GM12878 (cell line): ENCODE measurements around the gene PPP1R14B. TPM values are rescaled to one million over a fixed set of nuclear protein-coding genes. Genes with fewer than 3 reads are reported as not detected.

Experiments
- CBX3 ChIP-seq: fragments of 200-600 bp; sonication (generic); IDR thresholded peaks from 2 replicates; pipeline ENCODE4 v1.6.1; 2016; ENCODE audit warnings: low read depth, borderline replicate concordance
- ETV6 ChIP-seq, 2 experiments: fragments of 450-650 bp in 1 of 2; IDR thresholded peaks in 1 of 2; conservative IDR thresholded peaks in 1 of 2; 2 replicates each; pipeline ENCODE4 v1.6.1; 2014; ENCODE audit warnings: antibody characterized with exemption in 1 of 2, borderline replicate concordance in 1 of 2, low read depth in 1 of 2, mild to moderate bottlenecking in 1 of 2, moderate library complexity in 1 of 2
- EZH2 ChIP-seq: IDR thresholded peaks from 2 replicates; pipeline ENCODE4 v1.6.1; 2012; ENCODE audit warnings: low read depth, mild to moderate bottlenecking, control low read depth, inconsistent platforms, low read length, borderline replicate concordance; ENCODE audit not compliant: control insufficient read depth
- FOXM1 ChIP-seq: IDR thresholded peaks from 2 replicates; pipeline ENCODE4 v1.6.1; 2012; ENCODE audit warnings: low read depth, mild to moderate bottlenecking, inconsistent platforms, low read length, moderate library complexity
- HCFC1 ChIP-seq: fragments of 150-350 bp; IDR thresholded peaks from 2 replicates; pipeline ENCODE4 v1.6.1; 2014; ENCODE audit warnings: low read length
- IRF5 ChIP-seq: fragments of 450-650 bp; IDR thresholded peaks from 2 replicates; pipeline ENCODE4 v1.6.1; 2017; ENCODE audit warnings: borderline replicate concordance
- MAX ChIP-seq: IDR thresholded peaks from 2 replicates; pipeline ENCODE4 v1.6.1; 2012; ENCODE audit warnings: low read depth, low read length, improper control_type of control experiment
- MLLT1 ChIP-seq: fragments of 450-650 bp; IDR thresholded peaks from 2 replicates; pipeline ENCODE4 v1.6.1; 2016; ENCODE audit warnings: mild to moderate bottlenecking
- NFYB ChIP-seq: IDR thresholded peaks from 2 replicates; pipeline ENCODE4 v1.6.1; 2011; ENCODE audit warnings: low read depth, mild to moderate bottlenecking, low read length, improper control_type of control experiment, moderate library complexity; ENCODE audit not compliant: insufficient read depth
- PAX8 ChIP-seq: fragments of 450-650 bp; IDR thresholded peaks from 2 replicates; pipeline ENCODE4 v1.6.1; 2017; ENCODE audit warnings: mild to moderate bottlenecking, moderate library complexity
- RAD21 ChIP-seq: IDR thresholded peaks from 2 replicates; pipeline ENCODE4 v1.6.1; 2011; ENCODE audit warnings: mild to moderate bottlenecking, low read depth, low read length, moderate library complexity; ENCODE audit not compliant: insufficient read depth
- RUNX3 ChIP-seq: IDR thresholded peaks from 2 replicates; pipeline ENCODE4 v1.6.1; 2012; ENCODE audit warnings: low read length, inconsistent platforms
- SIN3A ChIP-seq: IDR thresholded peaks from 2 replicates; pipeline ENCODE4 v1.6.1; 2012; ENCODE audit warnings: low read depth, low read length, improper control_type of control experiment
- SMAD5 ChIP-seq: IDR thresholded peaks from 2 replicates; pipeline ENCODE4 v1.6.1; 2016; ENCODE audit warnings: antibody characterized with exemption, low read depth
- SREBF1 ChIP-seq: IDR thresholded peaks from 2 replicates; pipeline ENCODE4 v1.6.1; 2012; ENCODE audit warnings: mild to moderate bottlenecking, low read length
- SRF ChIP-seq, 2 experiments: IDR thresholded peaks; 2 replicates each; pipeline ENCODE4 v1.6.1; 2011; ENCODE audit warnings: low read depth in 2 of 2, low read length in 2 of 2, mild to moderate bottlenecking in 1 of 2, moderate library complexity in 1 of 2
- STAT1 ChIP-seq: fragments of 450-650 bp; conservative IDR thresholded peaks from 2 replicates; pipeline ENCODE4 v1.6.1; 2014; ENCODE audit warnings: antibody characterized with exemption, mild to moderate bottlenecking
- STAT3 ChIP-seq: IDR thresholded peaks from 2 replicates; pipeline ENCODE4 v1.6.1; 2011; ENCODE audit warnings: low read depth, low read length, improper control_type of control experiment
- YY1 ChIP-seq: IDR thresholded peaks from 2 replicates; pipeline ENCODE4 v1.6.1; 2011; ENCODE audit warnings: low read depth, mild to moderate bottlenecking, low read length
- ZBTB11 ChIP-seq: fragments of 450-650 bp; formaldehyde crosslinking; IDR thresholded peaks from 2 replicates; pipeline ENCODE4 v1.5.0; 2022; ENCODE audit warnings: mild to moderate bottlenecking, missing genetic modification characterization
- ZNF24 ChIP-seq: fragments of 450-650 bp; IDR thresholded peaks from 2 replicates; pipeline ENCODE4 v1.6.1; 2017; ENCODE audit warnings: antibody characterized with exemption, mild to moderate bottlenecking
- polyA plus RNA-seq, 11 experiments: library from polyadenylated mRNA; depleted of rRNA in 4 of 11; unstranded in 6 of 11; stranded (reverse) in 5 of 11; fragments of >200 nt; fragmentation: Nextera tagmentation in 4 of 11; fragmentation: Illumina TruSeq in 1 of 11; extraction: Ambion mirVana in 4 of 11; extraction: Trizol in 1 of 11; gene quantifications; 1 replicate in 1 of 11; 2 replicates in 10 of 11; pipeline versions ENCODE4 v1.2.1 to v1.2.3, GENCODE V29; 2011 to 2016; ENCODE audit warnings: inconsistent platforms in 2 of 11, missing spikeins in 2 of 11, low read depth in 1 of 11
- total RNA-seq, 4 experiments: library from RNA; depleted of rRNA in 3 of 4; stranded (reverse); fragments of >200 nt in 3 of 4; fragmentation: Illumina TruSeq in 1 of 4; extraction: Trizol in 1 of 4; gene quantifications; 2 replicates each; pipeline versions ENCODE4 v1.2.1 to v1.2.3, GENCODE V29; 2013 to 2021

The PPP1R14B gene
- total and polyA plus RNA-seq, 10 of the 15 experiments (the other 5 are each of a cell fraction or from before 2014, with no cell fraction given), result 8.4 to 283 (median 124) TPM

- TF ChIP-seq MAX (no peak), RUNX3 (no peak), HCFC1 (peak; percentile 61; the same call in 1 of the 2 replicates), SMAD5 (no peak), ZNF24 (peak; percentile 90), STAT3 (no peak), CBX3 (no peak), MLLT1 (peak; percentile 72; the same call in 1 of the 2 replicates), NFYB (no peak), RAD21 (no peak), EZH2 (no peak), SREBF1 (no peak), PAX8 (no peak), IRF5 (no peak), SRF (IDR thresholded peaks at IDR 0.05; ENCODE audit: low read depth in 2 of 2, low read length in 2 of 2) (0 out of 4 replicates have a peak, but pooled peaks of 1 of the 2 experiments have one; percentile 4), YY1 (peak; percentile 98), ZBTB11 (CRISPR knock-in tag) (no peak), ETV6 (conservative IDR thresholded peaks at IDR 0.05 in 1 of 2, IDR thresholded peaks at IDR 0.05 in 1 of 2; ENCODE audit: borderline replicate concordance in 1 of 2, low read depth in 1 of 2) (0 out of 4 replicates have a peak, but pooled peaks of 1 of the 2 experiments have one; percentile 20), SIN3A (no peak), FOXM1 (no peak), STAT1 (no peak; the same call in 1 of the 2 replicates)
These were observed 38.5 kb upstream of the PPP1R14B start, which contains the start of gene GPR137 (continued) for GRCh38 chr11:64284962-64285884.
